RWPE2 (cell line): ENCODE results near the gene AKT1S1.

ENCODE experiments used
- ATAC-seq: fragments of 200-7000 bp; cut with Tn5 transposase; 3 replicates; pipeline ENCODE4 v1.9.1; 2021; ENCODE audit warnings: low read depth
- DNase-seq: peaks from one replicate; pipeline ENCODE4 v3.0.0-alpha.2; 2020; ENCODE audit warnings: low spot score
- H3K27ac ChIP-seq: fragments of 450-650 bp; 2 replicates; pipeline ENCODE4 v1.5.1; 2017; ENCODE audit warnings: mild to moderate bottlenecking; ENCODE audit not compliant: poor library complexity, severe bottlenecking
- H3K27me3 ChIP-seq: fragments of 250-450 bp; sonication (Bioruptor Pico); 2 replicates; pipeline ENCODE4 v1.5.1; 2021; ENCODE audit warnings: mild to moderate bottlenecking, moderate library complexity; ENCODE audit not compliant: insufficient read depth, poor library complexity, severe bottlenecking
- H3K36me3 ChIP-seq: fragments of 250-450 bp; sonication (Bioruptor Pico); 2 replicates; pipeline ENCODE4 v1.5.1; 2020; ENCODE audit warnings: low read depth, mild to moderate bottlenecking, moderate library complexity
- H3K4me1 ChIP-seq: fragments of 250-450 bp; sonication (Bioruptor Pico); 2 replicates; pipeline ENCODE4 v1.5.1; 2021; ENCODE audit warnings: mild to moderate bottlenecking, moderate library complexity; ENCODE audit not compliant: insufficient read depth, poor library complexity, severe bottlenecking
- H3K4me3 ChIP-seq: fragments of 250-450 bp; sonication (Bioruptor Pico); 2 replicates; pipeline ENCODE4 v1.5.1; 2021; ENCODE audit warnings: mild to moderate bottlenecking, moderate library complexity; ENCODE audit not compliant: severe bottlenecking
- H3K9me3 ChIP-seq: fragments of 250-450 bp; sonication (Bioruptor Pico); 2 replicates; pipeline ENCODE4 v1.5.1; 2021; ENCODE audit warnings: mild to moderate bottlenecking, moderate library complexity; ENCODE audit not compliant: severe bottlenecking
- CTCF ChIP-seq: fragments of 450-650 bp; IDR thresholded peaks from one replicate; pipeline ENCODE4 v1.5.1; 2017; ENCODE audit warnings: mild to moderate bottlenecking, moderate library complexity; ENCODE audit not compliant: poor library complexity, severe bottlenecking

Gene AKT1S1

DNA sequence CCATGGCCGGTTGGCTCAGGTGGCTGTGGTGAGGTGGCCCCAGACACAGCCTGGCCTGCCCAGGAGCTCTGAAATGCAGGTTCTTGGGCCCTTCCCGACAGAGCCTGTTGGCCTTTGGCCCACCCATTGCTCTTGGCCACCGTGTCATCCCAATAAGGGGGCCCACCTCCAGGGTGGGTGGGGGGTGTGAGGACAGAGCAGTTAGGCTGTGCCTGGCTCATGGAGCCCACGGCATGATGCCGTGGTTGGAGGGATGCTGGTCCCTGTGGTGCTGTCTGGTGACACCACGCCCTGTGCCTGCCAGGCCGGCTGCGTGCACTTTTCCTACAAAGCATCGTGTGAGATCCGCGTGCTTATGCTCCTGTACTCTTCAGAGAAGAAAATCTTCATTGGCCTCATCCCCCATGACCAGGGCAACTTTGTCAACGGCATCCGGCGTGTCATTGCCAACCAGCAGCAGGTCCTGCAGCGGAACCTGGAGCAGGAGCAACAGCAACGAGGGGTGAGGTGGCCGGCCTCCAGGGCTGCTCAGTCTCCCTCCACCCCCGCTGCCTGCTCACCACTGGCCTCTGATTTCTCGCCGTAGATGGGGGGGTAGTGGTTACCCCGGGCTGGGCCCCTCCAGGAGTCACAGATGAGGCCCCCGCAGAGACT, 17.3 kb downstream of the AKT1S1 start:
- Histone ChIP-seq H3K27ac (peak overlapping the region; percentile 33), H3K9me3 (no peaks in the 10 kb centered on the region), H3K36me3 (peaks cover 78% of the 10 kb centered on the region), H3K4me1 (no peaks in the 10 kb centered on the region), H3K4me3 (no peak overlapping the region), H3K27me3 (no peaks in the 10 kb centered on the region)
- ATAC-seq (no peak), DNase-seq (no peak)
- no peak for TF ChIP-seq CTCF

DNA sequence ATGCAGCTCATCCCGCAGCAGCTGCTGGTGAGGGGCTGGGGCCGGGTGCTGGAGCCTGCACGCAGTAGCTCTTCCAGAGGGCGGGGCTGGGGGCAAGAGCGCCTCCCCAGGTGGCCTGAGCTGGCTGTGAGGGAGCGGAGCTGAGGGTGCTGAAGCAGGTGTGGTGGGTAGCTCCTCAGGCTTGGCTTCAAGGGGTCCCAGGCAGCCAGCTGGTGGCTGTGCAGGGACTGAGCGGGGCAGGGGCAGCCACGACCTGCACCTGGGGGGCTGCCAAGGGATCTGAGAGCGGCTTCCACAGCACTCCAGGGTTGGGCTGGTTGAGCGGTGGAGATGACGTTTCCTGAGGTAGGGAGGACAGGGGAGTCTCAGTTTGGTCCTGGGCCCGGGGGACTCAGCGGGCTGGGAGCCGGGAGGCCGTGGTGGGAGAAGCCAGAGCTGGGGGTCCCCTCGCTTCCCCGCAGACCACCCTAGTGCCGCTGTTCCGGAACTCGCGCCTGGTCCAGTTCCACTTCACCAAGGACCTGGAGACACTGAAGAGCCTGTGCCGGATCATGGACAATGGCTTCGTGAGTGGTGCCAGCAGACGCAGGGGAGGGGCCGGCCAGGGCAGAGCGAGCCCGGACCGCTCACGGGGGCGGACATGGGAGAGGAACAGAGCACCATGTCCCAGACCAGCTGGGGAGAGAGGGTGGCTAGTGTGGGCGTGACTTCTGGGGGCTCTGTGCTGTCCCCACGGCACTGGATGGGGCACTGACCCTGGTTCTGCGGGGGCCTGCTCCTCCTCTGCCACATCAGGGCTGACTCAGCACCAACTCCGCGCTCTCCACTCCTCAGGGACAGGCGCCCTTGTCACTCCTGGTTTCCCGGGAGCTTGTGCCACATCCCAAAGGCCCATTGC, 18.8 kb downstream of the AKT1S1 start:
- ATAC-seq (no peak), DNase-seq (no peak)
- H3K4me3 ChIP-seq = no peak overlapping the region
- no peaks in the 10 kb centered on the region for H3K9me3 ChIP-seq
- peaks cover 69% of the 10 kb centered on the region for H3K36me3 ChIP-seq
- no peaks in the 10 kb centered on the region for H3K4me1 ChIP-seq
- peak overlapping the region; percentile 33 for H3K27ac ChIP-seq
- no peaks in the 10 kb centered on the region for H3K27me3 ChIP-seq
- no peak for TF ChIP-seq CTCF

- DNase-seq (no peak), ATAC-seq (no peak)
- peaks cover 64% of the 10 kb centered on the region for H3K36me3 ChIP-seq
- no peak overlapping the region for H3K27ac ChIP-seq
- no peak overlapping the region for H3K4me3 ChIP-seq
- no peak for TF ChIP-seq CTCF
- no peaks in the 10 kb centered on the region for H3K27me3 ChIP-seq
- H3K4me1 ChIP-seq = peaks cover 2% of the 10 kb centered on the region
- H3K9me3 ChIP-seq = no peaks in the 10 kb centered on the region
Observed at GRCh38 chr19:49857838-49858087, 19.4 kb downstream of the AKT1S1 start.

DNA sequence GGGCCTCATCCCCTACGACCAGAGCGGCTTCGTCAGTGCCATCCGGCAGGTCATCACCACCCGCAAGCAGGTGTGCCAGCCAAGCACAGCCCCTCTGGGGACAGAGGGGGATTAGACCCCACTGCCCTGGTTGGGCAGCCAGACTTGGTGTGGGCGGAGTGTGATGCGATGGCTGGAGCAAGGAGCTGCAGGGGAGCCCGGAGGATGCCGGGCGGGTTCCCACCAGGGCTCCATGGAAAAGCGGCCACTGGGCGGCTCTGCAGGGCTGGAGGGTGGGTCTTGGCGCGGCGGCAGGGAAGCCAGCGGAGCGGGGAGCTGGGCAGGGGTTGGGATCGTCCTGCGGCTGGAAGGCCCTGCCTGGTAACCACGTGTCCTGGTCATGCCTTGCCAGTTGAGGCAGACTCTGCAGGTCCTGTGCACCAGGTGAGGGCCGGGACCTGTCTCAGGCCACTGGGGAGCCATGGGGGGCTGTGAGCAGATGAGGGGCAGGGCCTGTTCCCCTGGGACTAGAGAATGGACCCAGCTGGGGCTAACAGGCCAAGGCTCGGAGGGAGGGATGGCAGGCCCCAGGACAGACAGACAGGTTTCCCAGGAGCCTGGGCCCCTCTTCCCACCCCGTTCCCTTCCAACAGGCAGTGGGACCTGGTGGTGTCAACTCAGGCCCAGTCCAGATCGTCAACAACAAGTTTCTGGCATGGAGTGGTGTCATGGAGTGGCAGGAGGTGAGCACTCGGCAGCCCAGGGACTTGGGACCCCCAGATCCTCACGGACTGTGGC, 19.9 kb downstream of the AKT1S1 start:
- TF ChIP-seq CTCF = no peak
- DNase-seq (no peak), ATAC-seq (peak; percentile 1; the same call in 1 of the 3 replicates)
- Histone ChIP-seq H3K4me3 (no peak overlapping the region), H3K36me3 (peaks cover 64% of the 10 kb centered on the region), H3K4me1 (peaks cover 7% of the 10 kb centered on the region), H3K27ac (no peak overlapping the region), H3K9me3 (no peaks in the 10 kb centered on the region), H3K27me3 (no peaks in the 10 kb centered on the region)
